Lung (tissue), 12 donors: ENCODE data around the gene CKMT2. TPM values are rescaled to one million over a fixed set of nuclear protein-coding genes. Genes with fewer than 3 reads are reported as not detected.

ENCODE experiments used
- ATAC-seq: fragments of 200-7000 bp; cut with Tn5 transposase; one replicate; pipeline ENCODE4 v1.9.1; 2020; ENCODE audit warnings: moderate number of reproducible peaks; ENCODE audit not compliant: insufficient read depth, low FRiP score
- DNase-seq, 3 donors: peaks; one replicate each; pipeline ENCODE4 v3.0.0-alpha.2; 2013 to 2017
- H3K27ac ChIP-seq, 2 donors: one replicate each; pipeline ENCODE4 v1.5.1; 2013; ENCODE audit warnings: mild to moderate bottlenecking in 2 of 2, moderate library complexity in 2 of 2, control low read depth in 1 of 2, inconsistent platforms in 1 of 2, low read depth in 1 of 2, low read length in 1 of 2
- H3K27me3 ChIP-seq, 3 donors: one replicate each; pipeline ENCODE4 v1.5.1; 2013; ENCODE audit warnings: low read length in 2 of 3; ENCODE audit not compliant: control insufficient read depth in 3 of 3, insufficient read depth in 3 of 3
- H3K36me3 ChIP-seq, 4 donors: one replicate each; pipeline ENCODE4 v1.5.1; 2013; ENCODE audit warnings: low read length in 4 of 4, mild to moderate bottlenecking in 1 of 4, moderate library complexity in 1 of 4; ENCODE audit not compliant: control insufficient read depth in 4 of 4, insufficient read depth in 4 of 4
- H3K4me1 ChIP-seq, 5 donors: one replicate each; pipeline ENCODE4 v1.5.1; 2013; ENCODE audit warnings: low read length in 5 of 5, mild to moderate bottlenecking in 2 of 5, moderate library complexity in 1 of 5; ENCODE audit not compliant: control insufficient read depth in 5 of 5, insufficient read depth in 5 of 5
- H3K4me3 ChIP-seq: one replicate; pipeline ENCODE4 v1.5.1; 2013; ENCODE audit warnings: mild to moderate bottlenecking, control low read depth, moderate library complexity
- H3K9ac ChIP-seq, 2 donors: one replicate each; pipeline ENCODE4 v1.5.1; 2013; ENCODE audit warnings: low read length in 2 of 2, control low read depth in 1 of 2; ENCODE audit not compliant: insufficient read depth in 1 of 2
- H3K9me3 ChIP-seq, 4 donors: one replicate each; pipeline ENCODE4 v1.5.1; 2013; ENCODE audit warnings: low read length in 3 of 4, mild to moderate bottlenecking in 1 of 4, moderate library complexity in 1 of 4; ENCODE audit not compliant: control insufficient read depth in 4 of 4, insufficient read depth in 3 of 4
- WGBS, 2 donors: extraction: QIAGEN DNeasy Blood & Tissue Kit; methylation state at CpG; one replicate each; pipeline ENCODE4 v1.1.7; 2013; 5-methylcytosine and 5-hydroxymethylcytosine counted together
- polyA plus RNA-seq, 2 donors: library from polyadenylated mRNA; stranded (reverse); fragments of 200-250 nt; gene quantifications; one replicate each; pipeline ENCODE4 v1.2.1, GENCODE V29; 2013
- total RNA-seq, 2 donors: library from RNA; depleted of rRNA in 1 of 2; stranded (reverse); fragments of >200 nt in 1 of 2; gene quantifications; one replicate each; pipeline ENCODE4 v1.2.1, GENCODE V29; 2014 to 2021
- TF ChIP-seq, protein P1 (sequence below): IDR thresholded peaks from 2 replicates; pipeline ENCODE4 v1.5.1; 2012; ENCODE audit warnings: mild to moderate bottlenecking; ENCODE audit errors: control extremely low read depth, extremely low read depth
- donor health status: control.
- donor health status: control.
- donor health status: Bipolar disorder and iron deficiency.
- donor health status: healthy.
- donor health status: DM: yes; HTN: yes; CAD: no.

CKMT2 gene
- total and polyA plus RNA-seq, 4 donors = 1.2 to 2.8 (median 1.8) TPM

DNA sequence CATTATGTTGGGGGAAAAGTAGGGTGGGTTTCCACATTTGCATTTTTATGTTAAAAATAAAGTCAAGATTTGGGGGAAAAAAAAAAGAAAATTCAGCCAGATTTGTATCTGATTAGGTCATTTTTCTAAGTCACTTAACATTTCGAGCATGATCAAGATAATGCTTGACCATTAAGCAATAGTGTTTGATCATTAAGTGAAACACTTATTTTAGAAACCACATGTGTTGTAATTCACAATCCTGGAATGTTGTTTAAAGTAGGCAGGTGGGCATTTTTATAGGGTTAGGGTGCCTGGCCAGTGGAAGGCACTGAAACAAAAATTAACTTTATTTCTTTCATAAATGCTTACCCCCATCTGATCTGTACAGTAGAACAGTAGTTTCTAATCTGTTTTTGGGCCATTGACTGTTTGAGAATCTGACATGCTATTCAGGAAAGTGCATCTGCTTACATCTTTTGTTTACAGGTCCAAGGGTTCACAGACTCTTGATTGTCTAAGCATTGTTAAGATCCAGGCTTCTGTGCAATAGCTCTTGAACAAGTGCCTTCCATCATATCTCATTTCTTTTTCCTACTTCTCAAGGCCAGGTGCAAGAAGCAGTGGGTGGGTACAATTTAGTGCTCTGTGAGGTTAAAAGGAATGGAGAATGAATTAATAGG lies 77.4 kb downstream of the CKMT2 start:
- Histone ChIP-seq H3K36me3 (peaks cover 7 to 36% (median 19%) of the 10 kb centered on the region in 4 donors), H3K4me3 (no peak overlapping the region), H3K27ac (no peak overlapping the region), H3K9me3 (no peaks in the 10 kb centered on the region), H3K4me1 (no peaks in the 10 kb centered on the region), H3K27me3 (no peaks in the 10 kb centered on the region), H3K9ac (no peak overlapping the region)
- WGBS, 2 donors = 72 to 85% methylated on average over 1 of the region's 1 CpG
- ATAC-seq = no peak
- DNase-seq = no peak
- TF ChIP-seq, protein P1, sequence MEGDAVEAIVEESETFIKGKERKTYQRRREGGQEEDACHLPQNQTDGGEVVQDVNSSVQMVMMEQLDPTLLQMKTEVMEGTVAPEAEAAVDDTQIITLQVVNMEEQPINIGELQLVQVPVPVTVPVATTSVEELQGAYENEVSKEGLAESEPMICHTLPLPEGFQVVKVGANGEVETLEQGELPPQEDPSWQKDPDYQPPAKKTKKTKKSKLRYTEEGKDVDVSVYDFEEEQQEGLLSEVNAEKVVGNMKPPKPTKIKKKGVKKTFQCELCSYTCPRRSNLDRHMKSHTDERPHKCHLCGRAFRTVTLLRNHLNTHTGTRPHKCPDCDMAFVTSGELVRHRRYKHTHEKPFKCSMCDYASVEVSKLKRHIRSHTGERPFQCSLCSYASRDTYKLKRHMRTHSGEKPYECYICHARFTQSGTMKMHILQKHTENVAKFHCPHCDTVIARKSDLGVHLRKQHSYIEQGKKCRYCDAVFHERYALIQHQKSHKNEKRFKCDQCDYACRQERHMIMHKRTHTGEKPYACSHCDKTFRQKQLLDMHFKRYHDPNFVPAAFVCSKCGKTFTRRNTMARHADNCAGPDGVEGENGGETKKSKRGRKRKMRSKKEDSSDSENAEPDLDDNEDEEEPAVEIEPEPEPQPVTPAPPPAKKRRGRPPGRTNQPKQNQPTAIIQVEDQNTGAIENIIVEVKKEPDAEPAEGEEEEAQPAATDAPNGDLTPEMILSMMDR = no peak

DNA sequence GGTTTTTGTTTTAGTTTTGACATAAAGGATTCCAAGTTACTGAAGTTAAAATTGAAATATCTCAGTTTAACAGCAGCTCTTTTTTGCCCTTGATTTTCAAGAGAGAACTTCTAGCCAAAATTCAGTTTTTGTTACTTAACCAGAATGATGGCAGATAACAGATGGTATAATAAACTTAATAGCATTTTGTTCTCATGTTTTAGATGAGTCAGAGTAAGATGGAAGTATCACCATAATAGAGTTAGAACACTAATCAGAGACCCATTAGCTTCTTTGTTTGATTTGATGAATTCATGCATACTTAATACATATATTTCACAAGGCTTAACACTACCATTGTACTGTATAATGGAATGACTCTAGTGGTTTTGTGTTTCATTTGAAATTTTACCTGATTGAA lies 80.2 kb downstream of the CKMT2 start:
- Histone ChIP-seq H3K9me3 (no peaks in the 10 kb centered on the region), H3K27ac (no peak overlapping the region), H3K9ac (no peak overlapping the region), H3K36me3 (peaks cover 7 to 36% (median 19%) of the 10 kb centered on the region in 4 donors), H3K4me1 (no peaks in the 10 kb centered on the region), H3K4me3 (no peak overlapping the region), H3K27me3 (no peaks in the 10 kb centered on the region)
- DNase-seq (no peak), ATAC-seq (no peak)
- TF ChIP-seq, protein P1 = no peak

DNA sequence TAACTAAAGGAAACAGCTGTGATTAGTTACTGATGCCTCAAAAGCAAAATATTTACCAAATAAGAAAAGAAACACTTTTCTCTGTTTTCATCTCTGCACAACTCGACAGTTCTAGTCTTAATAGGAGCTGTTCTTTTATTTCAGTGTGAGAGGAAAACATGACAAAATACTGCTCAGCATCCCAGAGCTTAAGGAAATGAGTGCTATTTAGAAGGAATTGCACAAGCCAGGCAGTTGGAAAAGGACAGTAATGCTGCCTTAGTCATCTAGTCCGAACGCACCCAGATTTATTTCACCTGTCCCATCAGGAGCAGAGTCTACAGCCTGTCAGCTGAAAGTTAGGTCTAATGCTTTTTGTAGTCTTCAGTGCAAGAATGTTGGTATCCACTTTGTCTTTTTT lies 80.6 kb downstream of the CKMT2 start:
- H3K36me3 ChIP-seq = peaks cover 7 to 33% (median 19%) of the 10 kb centered on the region in 4 donors
- DNase-seq (no peak), ATAC-seq (no peak)
- no peaks in the 10 kb centered on the region for H3K27me3 ChIP-seq
- TF ChIP-seq, protein P1 = no peak
- H3K9ac ChIP-seq = no peak overlapping the region
- H3K4me3 ChIP-seq = no peak overlapping the region
- H3K27ac ChIP-seq = no peak overlapping the region
- no peaks in the 10 kb centered on the region for H3K9me3 ChIP-seq
- no peaks in the 10 kb centered on the region for H3K4me1 ChIP-seq
- WGBS, 2 donors = 91 to 94% methylated on average over 3 of the region's 3 CpGs

DNA sequence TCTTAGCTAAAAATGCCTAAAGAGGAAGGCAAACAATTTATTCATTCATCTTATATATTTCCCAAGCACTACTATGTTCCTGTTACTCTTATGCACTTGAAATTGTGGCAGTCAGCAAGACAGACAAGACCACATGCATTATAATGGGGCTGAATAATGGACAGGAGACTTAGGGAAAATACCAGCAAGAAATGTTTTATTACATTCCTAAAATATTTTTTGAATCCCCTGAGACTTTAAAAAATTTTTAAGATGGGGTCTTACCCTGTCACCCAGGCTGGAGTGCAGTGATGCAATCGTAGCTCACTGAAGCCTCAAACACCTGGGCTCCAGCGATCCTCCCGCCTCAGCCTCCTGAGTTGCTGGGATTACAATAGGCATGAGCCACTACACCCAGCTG lies 81.5 kb downstream of the CKMT2 start:
- DNase-seq (no peak), ATAC-seq (no peak)
- no peak overlapping the region for H3K27ac ChIP-seq
- peaks cover 5 to 26% (median 16%) of the 10 kb centered on the region in 4 donors for H3K36me3 ChIP-seq
- no peaks in the 10 kb centered on the region for H3K9me3 ChIP-seq
- no peaks in the 10 kb centered on the region for H3K27me3 ChIP-seq
- no peaks in the 10 kb centered on the region for H3K4me1 ChIP-seq
- no peak overlapping the region for H3K4me3 ChIP-seq
- 98 to 99% methylated on average over 3 of the region's 3 CpGs for WGBS, 2 donors
- TF ChIP-seq, protein P1 = no peak
- H3K9ac ChIP-seq = no peak overlapping the region
